ENCODE measurements around the gene BSND. TPM values are rescaled to one million over a fixed set of nuclear protein-coding genes. Genes with fewer than 3 reads are reported as not detected.

The BSND gene
- total and polyA plus RNA-seq, 9 of the 15 experiments (the other 6 are each of a cell fraction or from before 2014, with no cell fraction given): not detected

DNA sequence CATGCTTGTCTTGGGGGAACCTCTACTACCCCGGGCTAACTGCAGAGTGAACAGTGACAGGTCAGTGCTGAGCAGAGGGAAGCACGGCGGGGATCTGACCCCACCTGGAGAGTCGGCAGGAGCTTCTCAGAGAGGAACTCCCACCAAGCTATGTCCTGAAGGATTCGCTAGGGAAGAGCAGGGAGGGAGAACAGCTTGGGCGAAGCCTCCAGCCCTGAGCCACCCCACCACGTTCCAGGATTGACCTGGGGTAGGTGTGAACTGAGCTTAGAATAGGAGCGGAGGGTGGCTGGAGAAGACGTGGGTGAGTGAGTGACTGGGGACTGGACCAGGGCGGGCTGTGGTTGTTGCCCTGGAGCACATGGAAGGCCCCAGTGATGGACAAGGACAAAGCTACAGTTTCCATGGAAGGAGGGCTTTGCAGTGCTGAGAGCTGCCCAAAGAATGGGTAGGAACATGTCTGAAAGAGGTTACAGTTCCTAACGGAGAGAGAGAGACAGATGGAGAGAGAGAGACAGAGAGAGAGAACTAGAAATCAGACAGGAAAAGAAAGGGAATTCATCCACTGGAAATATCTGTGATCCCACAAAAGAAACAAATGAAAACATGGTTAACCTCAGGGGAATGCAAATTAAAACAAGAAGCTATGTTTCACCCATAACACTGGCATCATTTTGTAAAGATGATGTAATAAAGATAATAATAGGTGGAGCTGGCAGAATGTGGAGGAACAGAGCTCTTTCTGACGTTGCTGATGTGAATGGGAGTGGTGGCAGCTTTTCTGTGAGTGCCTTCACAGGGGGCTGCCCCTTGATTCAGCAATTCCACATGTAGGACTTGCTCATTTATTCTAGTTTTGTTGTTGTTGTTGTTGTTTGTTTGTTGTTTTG, 17.2 kb downstream of the BSND start:
- H2AFZ ChIP-seq (ENCODE audit: low read depth, low read length): no peak overlapping the region
- no peaks in the 10 kb centered on the region for H3K79me2 ChIP-seq (ENCODE audit: control insufficient read depth, insufficient read depth, low read length)
- no peak overlapping the region for H3K4me2 ChIP-seq (ENCODE audit: insufficient read depth, low read length)
- CTCF ChIA-PET (ENCODE audit: low intra/inter-chr PET ratio): no interaction called here
- in situ Hi-C loops (cut with MboI) (no loop called here), intact Hi-C loops (cut with micrococcal nuclease) (no loop called here)
- no peaks in the 10 kb centered on the region for H3K9me1 ChIP-seq (ENCODE audit: control insufficient read depth, insufficient read depth, low read length)
- peaks cover 0 to 3% of the 10 kb centered on the region in 2 experiments; a peak in 1 of 5 replicates for H3K4me1 ChIP-seq (replicated peaks in 1 of 2; ENCODE audit: control insufficient read depth in 2 of 2, insufficient read depth in 2 of 2, low read length in 2 of 2)
- ATAC-seq: peak; percentile 28; the same call in 2 of the 3 replicates
- FAIRE-seq: no peak
- 2% methylated on average over 12 of the region's 12 CpGs for WGBS (ENCODE audit: insufficient coverage, low coverage, missing lambda C conversion rate)
- no peak overlapping the region for H3K9ac ChIP-seq (ENCODE audit: insufficient read depth in 1 of 2, low read depth in 2 of 2, low read length in 2 of 2)
- no peaks in the 10 kb centered on the region for H4K20me1 ChIP-seq (replicated peaks; ENCODE audit: control insufficient read depth, insufficient read depth, low read length)
- no peak overlapping the region for H3K27ac ChIP-seq (ENCODE audit: extremely low read depth, low read depth, low read length)
- peaks cover 24 to 48% of the 10 kb centered on the region in 2 experiments; a peak in 4 of 5 replicates for H3K27me3 ChIP-seq (ENCODE audit: control insufficient read depth in 2 of 2, insufficient read depth in 2 of 2, low read length in 2 of 2)
- no peaks in the 10 kb centered on the region for H3K36me3 ChIP-seq (ENCODE audit: control insufficient read depth, insufficient read depth, low read length)
- no TSS peak for BruUV-seq (replicated peaks)
- DNase-seq (ENCODE audit: extremely low read depth in 1 of 4, low spot score in 3 of 4): no peak
- no peaks in the 10 kb centered on the region for H3K9me3 ChIP-seq (replicated peaks; ENCODE audit: control insufficient read depth, insufficient read depth, low read depth, low read length)
- POLR2A ChIA-PET: interaction anchor here (0.6 to 1.8 kb wide), 8 partner anchors 8 to 301 kb away, joined by 3 to 5 read pairs (median 3); no protein-coding TSS in a partner anchor
- H3K4me3 ChIP-seq: no peak overlapping the region
- TF ChIP-seq ZNF561 (CRISPR knock-in tag; conservative IDR thresholded peaks at IDR 0.05): no peak
- no peak for TF ChIP-seq TCF7L2 (IDR thresholded peaks at IDR 0.05; ENCODE audit: low read depth, low read length)
- TF ChIP-seq NCOA6 (IDR thresholded peaks at IDR 0.05): no peak
- TF ChIP-seq BDP1 (IDR thresholded peaks at IDR 0.05; ENCODE audit: insufficient read depth, insufficient read length): no peak
- TF ChIP-seq FOXA1 (IDR thresholded peaks at IDR 0.05; ENCODE audit: borderline replicate concordance): no peak
- no peak for TF ChIP-seq KDM2B (CRISPR knock-in tag; IDR thresholded peaks at IDR 0.05)
- no peak for TF ChIP-seq BRCA1 (IDR thresholded peaks at IDR 0.05)
- TF ChIP-seq BRCA1 (CRISPR knock-in tag; IDR thresholded peaks at IDR 0.05): no peak
- TF ChIP-seq ZMIZ1 (IDR thresholded peaks at IDR 0.05; ENCODE audit: low read depth in 2 of 2, low read length in 2 of 2): no peak
- TF ChIP-seq, protein P1, sequence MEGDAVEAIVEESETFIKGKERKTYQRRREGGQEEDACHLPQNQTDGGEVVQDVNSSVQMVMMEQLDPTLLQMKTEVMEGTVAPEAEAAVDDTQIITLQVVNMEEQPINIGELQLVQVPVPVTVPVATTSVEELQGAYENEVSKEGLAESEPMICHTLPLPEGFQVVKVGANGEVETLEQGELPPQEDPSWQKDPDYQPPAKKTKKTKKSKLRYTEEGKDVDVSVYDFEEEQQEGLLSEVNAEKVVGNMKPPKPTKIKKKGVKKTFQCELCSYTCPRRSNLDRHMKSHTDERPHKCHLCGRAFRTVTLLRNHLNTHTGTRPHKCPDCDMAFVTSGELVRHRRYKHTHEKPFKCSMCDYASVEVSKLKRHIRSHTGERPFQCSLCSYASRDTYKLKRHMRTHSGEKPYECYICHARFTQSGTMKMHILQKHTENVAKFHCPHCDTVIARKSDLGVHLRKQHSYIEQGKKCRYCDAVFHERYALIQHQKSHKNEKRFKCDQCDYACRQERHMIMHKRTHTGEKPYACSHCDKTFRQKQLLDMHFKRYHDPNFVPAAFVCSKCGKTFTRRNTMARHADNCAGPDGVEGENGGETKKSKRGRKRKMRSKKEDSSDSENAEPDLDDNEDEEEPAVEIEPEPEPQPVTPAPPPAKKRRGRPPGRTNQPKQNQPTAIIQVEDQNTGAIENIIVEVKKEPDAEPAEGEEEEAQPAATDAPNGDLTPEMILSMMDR (IDR thresholded peaks at IDR 0.05 in 2 of 3, conservative IDR thresholded peaks at IDR 0.05 in 1 of 3; ENCODE audit: insufficient read depth in 2 of 3, low read depth in 1 of 3, low read length in 3 of 3): no peak
- TF ChIP-seq HDAC2 (IDR thresholded peaks at IDR 0.05): no peak
- no peak for TF ChIP-seq NCOA4 (IDR thresholded peaks at IDR 0.05; ENCODE audit: partially characterized antibody)
- TF ChIP-seq ZNF133 (CRISPR knock-in tag; IDR thresholded peaks at IDR 0.05): no peak
- no peak for TF ChIP-seq RFX1 (IDR thresholded peaks at IDR 0.05)
